PC-3 (cell line): ENCODE measurements around the gene CMKLR1. TPM values are rescaled to one million over a fixed set of nuclear protein-coding genes. Genes with fewer than 3 reads are reported as not detected.

Experiments
- ATAC-seq: fragments of 200-7000 bp; cut with Tn5 transposase; 2 replicates; pipeline ENCODE4 v1.9.1; 2020; ENCODE audit warnings: mild to moderate bottlenecking, moderate library complexity
- BruUV-seq: library from RNA; stranded (reverse); fragments of 400-500 nt; replicated peaks from 2 replicates; lab custom pipeline; 2021; lab: Mats Ljungman, UMichigan
- CTCF ChIA-PET: fragments of 300-600 bp; sonication (Branson Sonifier 250); formaldehyde crosslinking; loops from one replicate; lab custom pipeline; 2022; ENCODE audit warnings: antibody characterized with exemption; lab: Charles Lee
- POLR2A ChIA-PET: fragments of 300-600 bp; sonication (Branson Sonifier 250); formaldehyde crosslinking; loops from one replicate; lab custom pipeline; 2022; ENCODE audit warnings: antibody characterized with exemption; ENCODE audit not compliant: unreplicated experiment; lab: Charles Lee
- DNase-seq: peaks from one replicate; pipeline ENCODE4 v3.0.0-alpha.2; 2015
- H2AFZ ChIP-seq: fragments of 300-600 bp; sonication (generic); 2 replicates; pipeline ENCODE4 v1.6.0; 2016; ENCODE audit warnings: antibody characterized with exemption, low read length
- H3F3A ChIP-seq: fragments of 300-600 bp; sonication (generic); one replicate; pipeline ENCODE4 v1.6.0; 2017; ENCODE audit warnings: antibody characterized with exemption, low read length, control low read depth, mild to moderate bottlenecking; ENCODE audit not compliant: unreplicated experiment
- H3K27ac ChIP-seq: fragments of 300-600 bp; sonication (generic); 2 replicates; pipeline ENCODE4 v1.5.1; 2016; ENCODE audit warnings: mild to moderate bottlenecking, low read length
- H3K27me3 ChIP-seq: fragments of 300-600 bp; sonication (generic); 2 replicates; pipeline ENCODE4 v1.6.1; 2016; ENCODE audit warnings: low read length, mixed read lengths
- H3K36me3 ChIP-seq: fragments of 300-600 bp; sonication (generic); 2 replicates; pipeline ENCODE4 v1.6.1; 2016; ENCODE audit warnings: low read depth, mixed run types, low read length, mixed read lengths
- H3K4me1 ChIP-seq: fragments of 300-600 bp; sonication (generic); 2 replicates; pipeline ENCODE4 v1.5.1; 2016; ENCODE audit warnings: low read length; ENCODE audit not compliant: insufficient read depth
- H3K4me2 ChIP-seq: fragments of 300-600 bp; sonication (generic); 2 replicates; pipeline ENCODE4 v1.6.0; 2016; ENCODE audit warnings: low read length
- H3K4me3 ChIP-seq: fragments of 300-600 bp; sonication (generic); 2 replicates; pipeline ENCODE4 v1.5.1; 2016; ENCODE audit warnings: mild to moderate bottlenecking, low read length, mixed read lengths
- H3K79me2 ChIP-seq: fragments of 300-600 bp; sonication (generic); 2 replicates; pipeline ENCODE4 v1.6.1; 2017; ENCODE audit warnings: low read length, mixed read lengths
- H3K9ac ChIP-seq: fragments of 300-600 bp; sonication (generic); 2 replicates; pipeline ENCODE4 v1.6.0; 2016; ENCODE audit warnings: mild to moderate bottlenecking, low read length
- H3K9me2 ChIP-seq: fragments of 300-600 bp; sonication (generic); replicated peaks from 2 replicates; pipeline ENCODE4 v1.6.1; 2016; ENCODE audit warnings: mixed run types, low read length, mixed read lengths
- H3K9me3 ChIP-seq: fragments of 300-600 bp; sonication (generic); 2 replicates; pipeline ENCODE4 v1.6.1; 2016; ENCODE audit warnings: low read length, mixed read lengths
- H4K20me1 ChIP-seq: fragments of 300-600 bp; sonication (generic); 2 replicates; pipeline ENCODE4 v1.6.1; 2016; ENCODE audit warnings: low read length, mixed read lengths
- EZH2 ChIP-seq: fragments of 300-600 bp; sonication (generic); IDR thresholded peaks from one replicate; pipeline ENCODE4 v1.6.1; 2017; ENCODE audit warnings: antibody characterized with exemption, mild to moderate bottlenecking, low read length; ENCODE audit not compliant: unreplicated experiment
- EZH2phosphoT487 ChIP-seq: fragments of 300-600 bp; sonication (generic); IDR thresholded peaks from 2 replicates; pipeline ENCODE4 v1.6.1; 2018; ENCODE audit warnings: mild to moderate bottlenecking, antibody characterized with exemption, low read length, borderline replicate concordance
- intact Hi-C: fragments of 100-400 bp; cut with micrococcal nuclease; formaldehyde crosslinking; loops from 2 replicates; pipeline ENCODE4 v1.9.0; 2023
- total RNA-seq: library from RNA; depleted of rRNA; stranded (reverse); fragments of >200 nt; gene quantifications from 2 replicates; pipeline ENCODE4 v1.2.3, GENCODE V29; 2014
- TF ChIP-seq, protein P1 (sequence below): fragments of 300-600 bp; sonication (generic); conservative IDR thresholded peaks from 2 replicates; pipeline ENCODE4 v1.5.1; 2017; ENCODE audit warnings: antibody characterized with exemption, low read depth, mild to moderate bottlenecking, low read length

Gene CMKLR1
- total RNA-seq, 1 experiment from 2014 or later, result not detected

DNA sequence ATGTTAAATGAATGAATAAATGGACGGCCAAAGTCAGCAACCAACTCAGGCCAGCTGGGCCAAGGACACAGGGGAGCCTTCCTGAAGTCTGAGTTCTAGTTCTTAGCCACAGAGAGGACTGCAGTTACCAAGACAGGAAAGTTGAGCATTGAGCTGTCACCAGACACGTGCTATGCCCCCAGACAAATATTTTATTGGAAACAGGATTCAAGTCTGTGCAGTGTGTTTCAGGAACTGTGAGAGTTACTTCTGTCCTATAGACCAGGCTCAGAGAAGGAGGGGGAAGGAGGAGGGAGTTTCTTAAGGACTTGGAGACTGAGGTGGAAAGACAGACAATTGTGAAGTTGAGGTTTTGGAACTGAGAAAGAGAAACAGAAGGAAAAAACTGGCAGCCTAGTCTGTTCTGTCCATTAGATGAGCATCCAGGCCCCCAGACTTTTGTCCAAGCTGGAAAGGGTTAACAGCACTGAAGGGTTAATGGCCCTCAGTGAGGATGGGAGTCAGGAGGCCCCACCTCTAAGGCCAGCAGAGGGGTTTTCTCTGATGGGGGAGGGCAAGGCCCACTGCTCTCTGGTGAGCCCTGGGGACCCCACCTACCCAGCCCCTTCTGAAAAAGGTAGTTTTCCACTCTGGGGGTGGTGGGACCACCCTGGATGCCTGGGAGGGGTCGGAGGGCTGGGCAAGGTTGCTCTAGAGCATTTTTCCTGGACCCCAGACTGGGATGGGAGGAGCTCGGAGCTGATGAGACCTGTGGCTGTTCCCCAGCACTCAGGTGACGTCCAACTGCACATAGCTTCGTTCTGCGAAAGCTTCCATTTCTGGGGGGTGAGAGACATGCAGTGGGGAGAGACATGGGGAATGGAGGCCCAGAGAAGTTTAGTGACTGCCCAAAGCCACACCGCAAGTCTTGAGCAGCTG, 6.9 kb upstream of the CMKLR1 start:
- H2AFZ ChIP-seq, result no peak overlapping the region
- H3K79me2 ChIP-seq, result no peaks in the 10 kb centered on the region
- H3K36me3 ChIP-seq, result no peaks in the 10 kb centered on the region
- TF ChIP-seq, protein P1, sequence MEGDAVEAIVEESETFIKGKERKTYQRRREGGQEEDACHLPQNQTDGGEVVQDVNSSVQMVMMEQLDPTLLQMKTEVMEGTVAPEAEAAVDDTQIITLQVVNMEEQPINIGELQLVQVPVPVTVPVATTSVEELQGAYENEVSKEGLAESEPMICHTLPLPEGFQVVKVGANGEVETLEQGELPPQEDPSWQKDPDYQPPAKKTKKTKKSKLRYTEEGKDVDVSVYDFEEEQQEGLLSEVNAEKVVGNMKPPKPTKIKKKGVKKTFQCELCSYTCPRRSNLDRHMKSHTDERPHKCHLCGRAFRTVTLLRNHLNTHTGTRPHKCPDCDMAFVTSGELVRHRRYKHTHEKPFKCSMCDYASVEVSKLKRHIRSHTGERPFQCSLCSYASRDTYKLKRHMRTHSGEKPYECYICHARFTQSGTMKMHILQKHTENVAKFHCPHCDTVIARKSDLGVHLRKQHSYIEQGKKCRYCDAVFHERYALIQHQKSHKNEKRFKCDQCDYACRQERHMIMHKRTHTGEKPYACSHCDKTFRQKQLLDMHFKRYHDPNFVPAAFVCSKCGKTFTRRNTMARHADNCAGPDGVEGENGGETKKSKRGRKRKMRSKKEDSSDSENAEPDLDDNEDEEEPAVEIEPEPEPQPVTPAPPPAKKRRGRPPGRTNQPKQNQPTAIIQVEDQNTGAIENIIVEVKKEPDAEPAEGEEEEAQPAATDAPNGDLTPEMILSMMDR, result no peak
- TF ChIP-seq EZH2phosphoT487 (no peak), EZH2 (no peak)
- peaks cover 17% of the 10 kb centered on the region for H3K27me3 ChIP-seq
- no peaks in the 10 kb centered on the region for H3K9me3 ChIP-seq
- H3K9ac ChIP-seq, result no peak overlapping the region
- H3K27ac ChIP-seq, result no peak overlapping the region
- no peaks in the 10 kb centered on the region for H3F3A ChIP-seq
- H3K4me3 ChIP-seq, result no peak overlapping the region
- ChIA-PET POLR2A (interaction anchor here (0.5 kb wide), 1 partner anchor 672 kb away, joined by 14 read pairs; no protein-coding TSS in a partner anchor), CTCF (no interaction called here)
- no TSS peak for BruUV-seq
- no peaks in the 10 kb centered on the region for H3K4me1 ChIP-seq
- DNase-seq, result no peak
- no peak for ATAC-seq
- no peak overlapping the region for H3K4me2 ChIP-seq
- no peaks in the 10 kb centered on the region for H4K20me1 ChIP-seq
- no peaks in the 10 kb centered on the region for H3K9me2 ChIP-seq
- intact Hi-C loops, result no loop called here

DNA sequence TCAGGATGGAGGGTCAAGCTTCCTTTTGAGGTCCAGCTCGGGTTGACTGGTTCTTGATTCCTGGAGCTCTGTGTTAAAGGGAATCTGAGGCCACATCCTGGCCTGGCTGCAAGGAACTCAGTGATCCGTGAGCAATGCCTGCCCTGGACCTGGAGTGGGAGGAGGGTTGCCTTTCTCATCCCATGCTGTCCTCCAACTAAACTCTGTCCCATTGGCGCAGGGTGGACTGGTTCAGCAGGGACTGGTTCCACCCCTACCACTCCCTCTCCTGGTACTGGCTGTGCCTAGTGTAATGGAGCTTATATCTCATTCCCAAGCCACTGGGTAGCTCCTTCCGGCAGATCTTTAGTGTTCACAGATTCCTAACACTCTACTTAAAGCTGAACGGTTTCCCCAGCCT, 3.9 kb upstream of the CMKLR1 start:
- Histone ChIP-seq H3K9ac (no peak overlapping the region), H3K4me3 (no peak overlapping the region), H3K36me3 (no peaks in the 10 kb centered on the region), H3K4me2 (no peak overlapping the region), H3F3A (no peaks in the 10 kb centered on the region), H3K27ac (no peak overlapping the region), H2AFZ (no peak overlapping the region), H3K9me2 (no peaks in the 10 kb centered on the region), H4K20me1 (no peaks in the 10 kb centered on the region), H3K27me3 (peaks cover 47% of the 10 kb centered on the region), H3K9me3 (no peaks in the 10 kb centered on the region), H3K79me2 (no peaks in the 10 kb centered on the region), H3K4me1 (no peaks in the 10 kb centered on the region)
- TF ChIP-seq, protein P1, result no peak
- TF ChIP-seq EZH2phosphoT487 (no peak), EZH2 (no peak)
- intact Hi-C loops, result no loop called here
- ChIA-PET CTCF (no interaction called here), POLR2A (no interaction called here)
- BruUV-seq, result no TSS peak
- DNase-seq (no peak), ATAC-seq (no peak)
